PC-9 (cell line): ENCODE measurements around the gene SRMS. TPM values are rescaled to one million over a fixed set of nuclear protein-coding genes. Genes with fewer than 3 reads are reported as not detected.

Experiments used
- BruUV-seq: library from RNA; stranded (reverse); fragments of 400-500 nt; replicated peaks from 2 replicates; lab custom pipeline; 2021; lab: Mats Ljungman, UMichigan
- CTCF ChIA-PET: fragments of 300-600 bp; sonication (Branson Sonifier 250); formaldehyde crosslinking; loops from one replicate; lab custom pipeline; 2022; ENCODE audit warnings: antibody characterized with exemption; lab: Charles Lee
- POLR2A ChIA-PET: fragments of 300-600 bp; sonication (Branson Sonifier 250); formaldehyde crosslinking; loops from one replicate; lab custom pipeline; 2022; ENCODE audit warnings: antibody characterized with exemption; ENCODE audit not compliant: unreplicated experiment; lab: Charles Lee
- DNase-seq, 2 experiments: peaks; one replicate each; pipeline versions ENCODE4 v3.0.0 to v3.0.0-alpha.2; 2015 to 2022; ENCODE audit warnings: mixed read lengths in 1 of 2
- H2AFZ ChIP-seq: fragments of 200-600 bp; sonication (generic); 2 replicates; pipeline ENCODE4 v1.8.1; 2017; ENCODE audit warnings: antibody characterized with exemption
- H3F3A ChIP-seq: fragments of 200-600 bp; sonication (generic); 2 replicates; pipeline ENCODE4 v1.8.1; 2017; ENCODE audit warnings: antibody characterized with exemption, mild to moderate bottlenecking, low read depth; ENCODE audit not compliant: insufficient read depth
- H3K27ac ChIP-seq: fragments of 200-600 bp; sonication (generic); 2 replicates; pipeline ENCODE4 v1.6.1; 2016; ENCODE audit warnings: mixed run types
- H3K27me3 ChIP-seq: fragments of 200-600 bp; sonication (generic); 2 replicates; pipeline ENCODE4 v1.6.1; 2016; ENCODE audit warnings: low read depth, mixed run types; ENCODE audit not compliant: insufficient read depth
- H3K36me3 ChIP-seq: fragments of 200-600 bp; sonication (generic); 2 replicates; pipeline ENCODE4 v1.6.1; 2016; ENCODE audit warnings: low read depth, mixed run types
- H3K4me1 ChIP-seq: fragments of 200-600 bp; sonication (generic); replicated peaks from 2 replicates; pipeline ENCODE4 v1.6.1; 2016; ENCODE audit warnings: mixed run types; ENCODE audit not compliant: insufficient read depth
- H3K4me2 ChIP-seq: fragments of 200-600 bp; sonication (generic); 2 replicates; pipeline ENCODE4 v1.6.1; 2017; ENCODE audit warnings: mixed run types
- H3K4me3 ChIP-seq: fragments of 200-600 bp; sonication (generic); 2 replicates; pipeline ENCODE4 v1.6.1; 2016; ENCODE audit warnings: mixed run types
- H3K79me2 ChIP-seq: fragments of 200-600 bp; sonication (generic); 2 replicates; pipeline ENCODE4 v1.6.1; 2017; ENCODE audit warnings: low read depth, mixed run types
- H3K9me2 ChIP-seq: fragments of 200-600 bp; sonication (generic); 2 replicates; pipeline ENCODE4 v1.8.1; 2017; ENCODE audit warnings: mild to moderate bottlenecking; ENCODE audit not compliant: insufficient read depth
- H3K9me3 ChIP-seq: fragments of 200-600 bp; sonication (generic); 2 replicates; pipeline ENCODE4 v1.8.1; 2016; ENCODE audit warnings: low read depth; ENCODE audit not compliant: insufficient read depth
- H4K20me1 ChIP-seq: fragments of 200-600 bp; sonication (generic); 2 replicates; pipeline ENCODE4 v1.8.1; 2017; ENCODE audit not compliant: insufficient read depth
- CTCF ChIP-seq: fragments of 200-600 bp; sonication (generic); conservative IDR thresholded peaks from 2 replicates; pipeline ENCODE4 v1.6.1; 2017; ENCODE audit warnings: mixed run types, antibody characterized with exemption, mild to moderate bottlenecking, moderate library complexity
- EZH2 ChIP-seq: fragments of 200-600 bp; sonication (generic); IDR thresholded peaks from 2 replicates; pipeline ENCODE4 v1.8.0; 2017; ENCODE audit warnings: antibody characterized with exemption, low read depth
- intact Hi-C: fragments of 100-400 bp; cut with micrococcal nuclease; formaldehyde crosslinking; loops from one replicate; pipeline ENCODE4 v1.10.0; 2022; ENCODE audit not compliant: unreplicated experiment
- total RNA-seq: library from RNA; stranded (reverse); gene quantifications from 2 replicates; pipeline ENCODE4 v1.2.3, GENCODE V29; 2021

Gene SRMS
- total RNA-seq, 1 experiment from 2014 or later, result 1.2 TPM

DNA sequence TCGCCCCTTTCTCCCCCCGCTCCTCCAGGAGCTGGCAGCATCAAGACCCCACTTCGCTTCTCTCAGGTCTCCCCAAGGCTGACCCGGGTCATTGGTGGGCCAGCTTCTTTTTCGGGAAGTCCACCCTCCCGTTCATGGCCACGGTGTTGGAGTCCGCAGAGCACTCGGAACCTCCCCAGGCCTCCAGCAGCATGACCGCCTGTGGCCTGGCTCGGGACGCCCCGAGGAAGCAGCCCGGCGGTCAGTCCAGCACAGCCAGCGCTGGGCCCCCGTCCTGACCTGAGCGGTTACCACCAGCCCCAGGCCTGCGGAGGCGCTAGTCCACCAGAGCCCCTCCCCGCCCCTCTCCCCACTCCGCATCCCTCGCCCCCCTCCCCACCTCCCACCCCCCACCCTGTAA, 25.9 kb downstream of the SRMS start:
- H3K36me3 ChIP-seq, result peaks cover 18% of the 10 kb centered on the region
- peaks cover 7% of the 10 kb centered on the region; the same call in 1 of the 2 replicates for H3K4me1 ChIP-seq
- ChIA-PET CTCF (interaction anchor here (0.9 to 1.3 kb wide), 2 partner anchors 16 to 80 kb away, joined by 3 to 4 read pairs; no protein-coding TSS in a partner anchor), POLR2A (interaction anchor here (0.5 to 1.1 kb wide), 3 partner anchors 10 to 219 kb away, joined by 3 to 5 read pairs (median 5); partner anchors contain the start of gene PTK6)
- no TSS peak for BruUV-seq
- no peak overlapping the region for H2AFZ ChIP-seq
- H3K4me3 ChIP-seq, result peak overlapping the region; percentile 99
- H3K9me2 ChIP-seq, result no peaks in the 10 kb centered on the region
- peaks cover 42% of the 10 kb centered on the region; the same call in 1 of the 2 replicates for H3F3A ChIP-seq
- DNase-seq, result no peak
- TF ChIP-seq EZH2 (no peak), CTCF (no peak)
- no peak overlapping the region for H3K27ac ChIP-seq
- peaks cover 11% of the 10 kb centered on the region for H3K9me3 ChIP-seq
- peak overlapping the region; percentile 100 for H3K4me2 ChIP-seq
- no peaks in the 10 kb centered on the region; the same call in 1 of the 2 replicates for H4K20me1 ChIP-seq
- H3K27me3 ChIP-seq, result no peaks in the 10 kb centered on the region
- peaks cover 7% of the 10 kb centered on the region for H3K79me2 ChIP-seq
- intact Hi-C loops, result loop anchor here (2.0 kb wide), 1 partner anchor 31 kb away; no protein-coding TSS in a partner anchor

DNA sequence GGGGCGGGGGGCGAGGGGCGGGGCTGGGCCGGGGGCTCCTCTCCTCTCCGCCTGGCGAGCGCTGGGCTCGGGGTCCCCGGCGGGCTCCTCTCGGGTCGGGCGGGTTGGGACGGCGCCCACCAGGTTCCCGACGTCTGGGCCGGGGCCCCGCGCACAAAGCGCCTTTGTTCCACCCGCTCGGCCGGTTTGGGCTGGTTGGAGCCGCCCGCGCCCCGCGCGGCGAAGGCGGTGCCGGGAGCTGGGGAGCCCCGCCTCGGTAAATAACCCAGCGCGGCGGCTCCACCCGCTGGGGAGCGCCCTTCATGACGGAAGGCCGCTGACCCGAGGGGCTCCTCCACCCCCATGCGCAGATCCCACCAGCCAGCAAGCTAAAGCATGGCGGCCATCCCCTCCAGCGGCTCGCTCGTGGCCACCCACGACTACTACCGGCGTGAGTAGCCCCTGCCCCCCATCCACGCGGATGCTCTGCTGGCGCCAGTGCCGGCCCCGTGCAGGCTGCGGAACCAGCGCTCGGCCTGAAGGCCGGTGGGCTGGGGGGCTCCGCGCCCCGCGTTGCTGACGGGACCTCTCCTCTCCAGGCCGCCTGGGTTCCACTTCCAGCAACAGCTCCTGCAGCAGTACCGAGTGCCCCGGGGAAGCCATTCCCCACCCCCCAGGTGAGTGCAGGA, 26.5 kb downstream of the SRMS start:
- peak; percentile 50 to 62 for DNase-seq
- Histone ChIP-seq H3K27ac (no peak overlapping the region), H3F3A (peaks cover 37% of the 10 kb centered on the region; the same call in 1 of the 2 replicates), H3K36me3 (peaks cover 18% of the 10 kb centered on the region), H3K4me2 (peak overlapping the region; percentile 100), H3K9me2 (no peaks in the 10 kb centered on the region), H4K20me1 (no peaks in the 10 kb centered on the region; the same call in 1 of the 2 replicates), H3K9me3 (peaks cover 11% of the 10 kb centered on the region), H3K4me1 (peaks cover 7% of the 10 kb centered on the region; the same call in 1 of the 2 replicates), H2AFZ (peak overlapping the region; percentile 97), H3K79me2 (peaks cover 7% of the 10 kb centered on the region), H3K27me3 (no peaks in the 10 kb centered on the region), H3K4me3 (peak overlapping the region; percentile 99)
- TSS peak; percentile 73 for BruUV-seq
- POLR2A ChIA-PET, result interaction anchor here (0.5 to 1.1 kb wide), 5 partner anchors 10 to 220 kb away, joined by 3 to 11 read pairs (median 5); partner anchors contain the start of gene PTK6
- TF ChIP-seq EZH2, result no peak
- no peak; the same call in 1 of the 2 replicates for TF ChIP-seq CTCF
- CTCF ChIA-PET, result interaction anchor here (0.9 to 1.3 kb wide), 2 partner anchors 17 to 79 kb away, joined by 3 to 4 read pairs; no protein-coding TSS in a partner anchor
- intact Hi-C loops, result loop anchor here (2.0 kb wide), 1 partner anchor 32 kb away; no protein-coding TSS in a partner anchor

GRCh38 chr20:63520504-63520933, 27.0 kb downstream of the SRMS start, which contains the start of gene PPDPF:
Gene PPDPF (plus strand): TSS chr20:63520765. CDS start chr20:63521309, 544 bp downstream.
- Histone ChIP-seq H3K79me2 (peaks cover 7% of the 10 kb centered on the region), H2AFZ (peak within 1 kb of the TSS; percentile 97), H3K27ac (no peak within 1 kb of the TSS), H3F3A (peaks cover 34% of the 10 kb centered on the region; the same call in 1 of the 2 replicates), H3K9me2 (no peaks in the 10 kb centered on the region), H3K4me2 (peak within 1 kb of the TSS; percentile 100), H3K9me3 (peaks cover 11% of the 10 kb centered on the region), H3K4me1 (peaks cover 7% of the 10 kb centered on the region; the same call in 1 of the 2 replicates), H4K20me1 (no peaks in the 10 kb centered on the region; the same call in 1 of the 2 replicates), H3K36me3 (peaks cover 18% of the 10 kb centered on the region), H3K27me3 (no peaks in the 10 kb centered on the region), H3K4me3 (peak within 1 kb of the TSS; percentile 99)
- intact Hi-C loops, result loop anchor here (2.0 kb wide), 1 partner anchor 32 kb away; no protein-coding TSS in a partner anchor
- TF ChIP-seq EZH2 (no peak), CTCF (no peak)
- ChIA-PET POLR2A (interaction anchor here (0.6 to 1.1 kb wide), 8 partner anchors 17 to 576 kb away, joined by 3 to 16 read pairs (median 5); partner anchors contain the start of gene PTK6), CTCF (interaction anchor here (0.6 to 1.3 kb wide), 4 partner anchors 13 to 79 kb away, joined by 3 to 9 read pairs (median 5); no protein-coding TSS in a partner anchor)
- peak in 1 of 2 experiments; percentile 83 for DNase-seq
- BruUV-seq, result no TSS peak
